Ishikawa (cell line): ENCODE measurements around the gene MRGPRD.

ENCODE experiments used
- CREB1 ChIP-seq: IDR thresholded peaks from 2 replicates; pipeline ENCODE4 v1.6.1; 2012; ENCODE audit warnings: low read depth
- NFIC ChIP-seq: IDR thresholded peaks from 2 replicates; pipeline ENCODE4 v1.6.1; 2012
- TAF1 ChIP-seq: IDR thresholded peaks from 2 replicates; pipeline ENCODE4 v1.6.1; 2012; ENCODE audit warnings: low read depth, mild to moderate bottlenecking

DNA sequence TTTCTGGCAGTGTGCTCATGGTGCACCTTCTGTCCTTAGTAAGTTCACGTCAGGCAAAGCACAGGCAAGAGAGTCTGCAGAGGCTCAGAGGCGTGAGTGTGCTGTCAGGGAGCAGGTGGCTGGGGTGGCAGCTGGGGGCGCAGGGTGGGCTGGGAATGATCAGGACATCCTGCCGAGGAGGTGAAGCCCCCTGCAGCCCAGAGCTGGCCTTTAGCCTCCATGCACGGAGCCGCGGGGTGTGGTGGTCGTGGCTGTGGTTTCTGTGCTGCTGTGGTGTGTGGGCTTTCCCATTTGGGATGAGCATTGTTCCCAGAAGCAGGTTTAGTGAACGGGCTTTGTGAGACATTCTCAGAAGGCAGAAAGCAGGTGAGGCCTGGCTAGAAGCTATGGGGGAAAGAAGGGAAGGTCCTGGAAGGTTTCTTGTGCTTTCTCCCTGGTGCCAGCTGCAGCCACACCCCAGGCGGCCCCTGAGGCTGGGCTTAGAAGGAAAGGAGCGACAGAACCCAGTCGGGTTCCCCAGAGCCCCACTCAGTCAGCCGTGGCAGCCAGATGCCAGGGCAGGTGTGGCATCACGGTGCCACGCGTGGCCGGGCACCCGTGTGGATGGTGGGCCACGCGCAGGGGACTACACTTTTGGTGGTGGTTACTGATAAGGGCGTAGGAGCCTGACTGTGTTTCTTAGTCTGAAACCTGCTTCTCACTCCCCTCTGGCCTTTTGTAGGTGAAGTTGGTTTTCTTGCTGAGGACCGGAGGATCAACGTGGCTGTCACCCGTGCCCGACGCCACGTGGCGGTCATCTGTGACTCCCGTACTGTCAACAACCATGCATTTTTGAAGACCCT lies 45.0 kb downstream of the MRGPRD start:
- TF ChIP-seq NFIC (no peak), CREB1 (no peak), TAF1 (no peak)
